Subcutaneous adipose tissue (tissue), 4 donors: Measurements from ENCODE around the gene ALOX5. TPM values are rescaled to one million over a fixed set of nuclear protein-coding genes. Genes with fewer than 3 reads are reported as not detected.

ENCODE experiments used
- CTCF ChIP-seq: fragments of 450-650 bp; IDR thresholded peaks from one replicate; pipeline ENCODE4 v1.5.1; 2016; ENCODE audit warnings: low read depth, mild to moderate bottlenecking, control low read depth, antibody characterized with exemption, moderate library complexity
- total RNA-seq, 4 donors: library from RNA; depleted of rRNA; stranded (reverse); fragments of >200 nt; gene quantifications; one replicate each; pipeline ENCODE4 v1.1.0, GENCODE V29; 2016

The ALOX5 gene
- total RNA-seq, 4 donors from 2014 or later, result 31.8 to 63.9 (median 41.1) TPM

GRCh38 chr10:45461034-45461433 lies 87.0 kb downstream of the ALOX5 start:
- TF ChIP-seq CTCF, result no peak

- TF ChIP-seq CTCF, result no peak
Observed at GRCh38 chr10:45463244-45464116, 89.5 kb downstream of the ALOX5 start.

- no peak for TF ChIP-seq CTCF
Observed at GRCh38 chr10:45464958-45465567, 91.0 kb downstream of the ALOX5 start.

- no peak for TF ChIP-seq CTCF
Observed at GRCh38 chr10:45466784-45467183, 92.8 kb downstream of the ALOX5 start.

- TF ChIP-seq CTCF, result no peak
Observed at GRCh38 chr10:45468079-45468478, 94.1 kb downstream of the ALOX5 start.

GRCh38 chr10:45470098-45471012 lies 96.3 kb downstream of the ALOX5 start:
- TF ChIP-seq CTCF, result no peak
